GM23338 (cell line): Measurements from ENCODE around the gene CCNI. TPM values are rescaled to one million over a fixed set of nuclear protein-coding genes. Genes with fewer than 3 reads are reported as not detected.

Experiments
- ATAC-seq: fragments of 200-7000 bp; cut with Tn5 transposase; 3 replicates; pipeline ENCODE4 v1.9.1; 2020
- DNase-seq: peaks from one replicate; pipeline ENCODE4 v3.0.0-alpha.2; 2015; ENCODE audit warnings: low spot score
- H2AFZ ChIP-seq: fragments of 200-600 bp; sonication (generic); 2 replicates; pipeline ENCODE4 v1.8.0; 2016; ENCODE audit warnings: antibody characterized with exemption, mild to moderate bottlenecking, moderate library complexity
- H3F3A ChIP-seq: fragments of 200-600 bp; sonication (generic); replicated peaks from 2 replicates; pipeline ENCODE4 v1.8.0; 2017; ENCODE audit warnings: antibody characterized with exemption, mixed run types, low read depth
- H3K27ac ChIP-seq: fragments of 200-600 bp; sonication (generic); 2 replicates; pipeline ENCODE4 v1.6.1; 2016; ENCODE audit warnings: low read depth
- H3K27me3 ChIP-seq: fragments of 200-600 bp; sonication (generic); 2 replicates; pipeline ENCODE4 v1.8.0; 2016; ENCODE audit warnings: mild to moderate bottlenecking, mixed run types, moderate library complexity; ENCODE audit not compliant: insufficient read depth
- H3K36me3 ChIP-seq: fragments of 200-600 bp; sonication (generic); 2 replicates; pipeline ENCODE4 v1.8.0; 2016; ENCODE audit warnings: mild to moderate bottlenecking; ENCODE audit not compliant: insufficient read depth
- H3K4me1 ChIP-seq: fragments of 200-600 bp; sonication (generic); 2 replicates; pipeline ENCODE4 v1.8.0; 2016; ENCODE audit warnings: mild to moderate bottlenecking, moderate library complexity; ENCODE audit not compliant: insufficient read depth
- H3K4me2 ChIP-seq: fragments of 200-600 bp; sonication (generic); 2 replicates; pipeline ENCODE4 v1.7.1; 2017; ENCODE audit warnings: mixed run types
- H3K4me3 ChIP-seq: fragments of 200-600 bp; sonication (generic); 2 replicates; pipeline ENCODE4 v1.6.1; 2016; ENCODE audit warnings: mixed run types
- H3K79me2 ChIP-seq: fragments of 200-600 bp; sonication (generic); replicated peaks from 2 replicates; pipeline ENCODE4 v1.8.0; 2017; ENCODE audit warnings: mild to moderate bottlenecking; ENCODE audit not compliant: insufficient read depth
- H3K9me2 ChIP-seq: fragments of 200-600 bp; sonication (generic); 2 replicates; pipeline ENCODE4 v1.8.0; 2017; ENCODE audit not compliant: insufficient read depth
- H4K20me1 ChIP-seq: fragments of 200-600 bp; sonication (generic); replicated peaks from 2 replicates; pipeline ENCODE4 v1.8.0; 2017; ENCODE audit warnings: mild to moderate bottlenecking; ENCODE audit not compliant: insufficient read depth
- H3K27ac Mint-ChIP-seq: 2 replicates; pipeline ENCODE4 v1.8.0; 2020; ENCODE audit warnings: inconsistent platforms, mild to moderate bottlenecking, moderate library complexity, mixed read lengths
- H3K27me3 Mint-ChIP-seq: 3 replicates; pipeline ENCODE4 v1.8.0; 2022; ENCODE audit warnings: low read depth, mild to moderate bottlenecking, moderate library complexity, mixed read lengths, inconsistent platforms; ENCODE audit not compliant: insufficient read depth, poor library complexity
- H3K36me3 Mint-ChIP-seq: 3 replicates; pipeline ENCODE4 v1.8.0; 2021; ENCODE audit warnings: low read depth, mild to moderate bottlenecking, inconsistent platforms, moderate library complexity, mixed read lengths
- H3K4me1 Mint-ChIP-seq: 3 replicates; pipeline ENCODE4 v1.8.0; 2020; ENCODE audit warnings: mild to moderate bottlenecking, inconsistent platforms, mixed read lengths
- H3K4me3 Mint-ChIP-seq: 3 replicates; pipeline ENCODE4 v1.8.0; 2021; ENCODE audit warnings: moderate library complexity, mild to moderate bottlenecking, inconsistent platforms, mixed read lengths
- H3K9me3 Mint-ChIP-seq: 3 replicates; pipeline ENCODE4 v1.8.0; 2020; ENCODE audit warnings: moderate library complexity, mild to moderate bottlenecking, inconsistent platforms, mixed read lengths
- CREB1 ChIP-seq: fragments of 250-450 bp; sonication (Bioruptor Pico); IDR thresholded peaks from 2 replicates; pipeline ENCODE4 v1.5.0; 2020; ENCODE audit warnings: low read depth, mild to moderate bottlenecking, moderate library complexity
- ETS1 ChIP-seq: IDR thresholded peaks from 2 replicates; pipeline ENCODE4 v1.6.1; 2016; ENCODE audit warnings: antibody characterized with exemption
- EZH2 ChIP-seq: fragments of 200-600 bp; sonication (generic); IDR thresholded peaks from one replicate; pipeline ENCODE4 v1.8.0; 2017; ENCODE audit warnings: antibody characterized with exemption, mild to moderate bottlenecking, low read depth; ENCODE audit not compliant: unreplicated experiment
- EZH2phosphoT487 ChIP-seq: fragments of 200-600 bp; sonication (generic); IDR thresholded peaks from one replicate; pipeline ENCODE4 v1.8.1; 2018; ENCODE audit warnings: antibody characterized with exemption; ENCODE audit not compliant: unreplicated experiment
- JUNB ChIP-seq: IDR thresholded peaks from one replicate; pipeline ENCODE4 v1.6.1; 2016; ENCODE audit warnings: antibody characterized with exemption; ENCODE audit not compliant: unreplicated experiment
- NANOG ChIP-seq: IDR thresholded peaks from 2 replicates; pipeline ENCODE4 v1.6.1; 2016; ENCODE audit warnings: antibody characterized with exemption, borderline replicate concordance
- POLR2AphosphoS5 ChIP-seq: IDR thresholded peaks from 2 replicates; pipeline ENCODE4 v1.6.1; 2016; ENCODE audit warnings: antibody characterized with exemption, low read depth
- STAT1 ChIP-seq: IDR thresholded peaks from one replicate; pipeline ENCODE4 v1.6.1; 2016; ENCODE audit warnings: antibody characterized with exemption; ENCODE audit not compliant: unreplicated experiment
- ZNF114 ChIP-seq: fragments of 250-450 bp; sonication (Bioruptor Pico); IDR thresholded peaks from 2 replicates; pipeline ENCODE4 v1.5.0; 2020; ENCODE audit warnings: mild to moderate bottlenecking, moderate library complexity
- ZNF331 ChIP-seq: fragments of 250-450 bp; sonication (Bioruptor Pico); IDR thresholded peaks from 2 replicates; pipeline ENCODE4 v1.5.0; 2020; ENCODE audit warnings: low read depth, mild to moderate bottlenecking, moderate library complexity
- ZNF462 ChIP-seq: fragments of 250-450 bp; sonication (Bioruptor Pico); IDR thresholded peaks from 2 replicates; pipeline ENCODE4 v1.5.0; 2020; ENCODE audit warnings: mild to moderate bottlenecking, moderate library complexity
- polyA plus RNA-seq: library from polyadenylated mRNA; unstranded; fragments of >200 nt; fragmentation: Nextera tagmentation; extraction: Ambion mirVana; gene quantifications from 2 replicates; pipeline ENCODE4 v1.2.1, GENCODE V29; 2016
- total RNA-seq: library from RNA; depleted of rRNA; stranded (reverse); fragments of >200 nt; shearing (Covaris generic); gene quantifications from 2 replicates; pipeline ENCODE4 v1.2.3, GENCODE V29; 2014
- TF ChIP-seq, protein P1 (sequence below), 2 experiments: fragments of 200-600 bp in 1 of 2; sonication (generic) in 1 of 2; conservative IDR thresholded peaks; 2 replicates each; pipeline versions ENCODE4 v1.5.1 to v1.6.1; 2016 to 2017; ENCODE audit warnings: antibody characterized with exemption in 2 of 2, low read depth in 2 of 2, mild to moderate bottlenecking in 2 of 2, moderate library complexity in 1 of 2
- TF ChIP-seq, protein P2 (sequence below): IDR thresholded peaks from one replicate; pipeline ENCODE4 v1.6.1; 2018; ENCODE audit warnings: antibody characterized with exemption; ENCODE audit not compliant: unreplicated experiment

CCNI gene
- total and polyA plus RNA-seq, 2 experiments from 2014 or later = 207 to 248 TPM

- Histone ChIP-seq H3K4me2 (0 out of 2 replicates have a peak overlapping the region, but pooled peaks have one; percentile 15), H3K9me2 (no peaks in the 10 kb centered on the region), H3K27ac (no peak overlapping the region), H3K79me2 (no peaks in the 10 kb centered on the region), H3K4me1 (peaks cover 32% of the 10 kb centered on the region), H2AFZ (0 out of 2 replicates have a peak overlapping the region, but pooled peaks have one; percentile 45), H4K20me1 (no peaks in the 10 kb centered on the region), H3F3A (no peaks in the 10 kb centered on the region), H3K4me3 (no peak overlapping the region), H3K27me3 (no peaks in the 10 kb centered on the region), H3K36me3 (no peaks in the 10 kb centered on the region)
- TF ChIP-seq JUNB = no peak
- no peak for TF ChIP-seq ZNF114 (CRISPR knock-in tag)
- TF ChIP-seq CREB1 = no peak
- no peak for TF ChIP-seq ZNF331 (CRISPR knock-in tag)
- TF ChIP-seq POLR2AphosphoS5 = no peak
- no peak for TF ChIP-seq STAT1
- TF ChIP-seq, protein P1, sequence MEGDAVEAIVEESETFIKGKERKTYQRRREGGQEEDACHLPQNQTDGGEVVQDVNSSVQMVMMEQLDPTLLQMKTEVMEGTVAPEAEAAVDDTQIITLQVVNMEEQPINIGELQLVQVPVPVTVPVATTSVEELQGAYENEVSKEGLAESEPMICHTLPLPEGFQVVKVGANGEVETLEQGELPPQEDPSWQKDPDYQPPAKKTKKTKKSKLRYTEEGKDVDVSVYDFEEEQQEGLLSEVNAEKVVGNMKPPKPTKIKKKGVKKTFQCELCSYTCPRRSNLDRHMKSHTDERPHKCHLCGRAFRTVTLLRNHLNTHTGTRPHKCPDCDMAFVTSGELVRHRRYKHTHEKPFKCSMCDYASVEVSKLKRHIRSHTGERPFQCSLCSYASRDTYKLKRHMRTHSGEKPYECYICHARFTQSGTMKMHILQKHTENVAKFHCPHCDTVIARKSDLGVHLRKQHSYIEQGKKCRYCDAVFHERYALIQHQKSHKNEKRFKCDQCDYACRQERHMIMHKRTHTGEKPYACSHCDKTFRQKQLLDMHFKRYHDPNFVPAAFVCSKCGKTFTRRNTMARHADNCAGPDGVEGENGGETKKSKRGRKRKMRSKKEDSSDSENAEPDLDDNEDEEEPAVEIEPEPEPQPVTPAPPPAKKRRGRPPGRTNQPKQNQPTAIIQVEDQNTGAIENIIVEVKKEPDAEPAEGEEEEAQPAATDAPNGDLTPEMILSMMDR (conservative IDR thresholded peaks at IDR 0.05; ENCODE audit: low read depth in 2 of 2) = no peak
- TF ChIP-seq EZH2phosphoT487 = no peak
- TF ChIP-seq NANOG = no peak
- no peak for TF ChIP-seq ZNF462 (CRISPR knock-in tag)
- no peak for TF ChIP-seq EZH2
- no peak for TF ChIP-seq ETS1
- TF ChIP-seq, protein P2, sequence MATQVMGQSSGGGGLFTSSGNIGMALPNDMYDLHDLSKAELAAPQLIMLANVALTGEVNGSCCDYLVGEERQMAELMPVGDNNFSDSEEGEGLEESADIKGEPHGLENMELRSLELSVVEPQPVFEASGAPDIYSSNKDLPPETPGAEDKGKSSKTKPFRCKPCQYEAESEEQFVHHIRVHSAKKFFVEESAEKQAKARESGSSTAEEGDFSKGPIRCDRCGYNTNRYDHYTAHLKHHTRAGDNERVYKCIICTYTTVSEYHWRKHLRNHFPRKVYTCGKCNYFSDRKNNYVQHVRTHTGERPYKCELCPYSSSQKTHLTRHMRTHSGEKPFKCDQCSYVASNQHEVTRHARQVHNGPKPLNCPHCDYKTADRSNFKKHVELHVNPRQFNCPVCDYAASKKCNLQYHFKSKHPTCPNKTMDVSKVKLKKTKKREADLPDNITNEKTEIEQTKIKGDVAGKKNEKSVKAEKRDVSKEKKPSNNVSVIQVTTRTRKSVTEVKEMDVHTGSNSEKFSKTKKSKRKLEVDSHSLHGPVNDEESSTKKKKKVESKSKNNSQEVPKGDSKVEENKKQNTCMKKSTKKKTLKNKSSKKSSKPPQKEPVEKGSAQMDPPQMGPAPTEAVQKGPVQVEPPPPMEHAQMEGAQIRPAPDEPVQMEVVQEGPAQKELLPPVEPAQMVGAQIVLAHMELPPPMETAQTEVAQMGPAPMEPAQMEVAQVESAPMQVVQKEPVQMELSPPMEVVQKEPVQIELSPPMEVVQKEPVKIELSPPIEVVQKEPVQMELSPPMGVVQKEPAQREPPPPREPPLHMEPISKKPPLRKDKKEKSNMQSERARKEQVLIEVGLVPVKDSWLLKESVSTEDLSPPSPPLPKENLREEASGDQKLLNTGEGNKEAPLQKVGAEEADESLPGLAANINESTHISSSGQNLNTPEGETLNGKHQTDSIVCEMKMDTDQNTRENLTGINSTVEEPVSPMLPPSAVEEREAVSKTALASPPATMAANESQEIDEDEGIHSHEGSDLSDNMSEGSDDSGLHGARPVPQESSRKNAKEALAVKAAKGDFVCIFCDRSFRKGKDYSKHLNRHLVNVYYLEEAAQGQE = no peak
- ATAC-seq = no peak
- Mint-ChIP-seq H3K36me3 (no peaks in the 10 kb centered on the region), H3K9me3 (no peaks in the 10 kb centered on the region), H3K4me1 (peaks cover 23% of the 10 kb centered on the region), H3K4me3 (no peak overlapping the region), H3K27me3 (peaks cover 3% of the 10 kb centered on the region), H3K27ac (no peak overlapping the region)
- DNase-seq = no peak
These were observed 46.9 kb upstream of the CCNI start for GRCh38 chr4:77122656-77123055.
